HG02870 (cell line): ENCODE measurements around the gene OXSM.

Source experiments
- ATAC-seq: cut with Tn5 transposase; IDR thresholded peaks from one replicate; pipeline ENCODE4 v1.9.1; 2021; ENCODE audit warnings: mild to moderate bottlenecking, moderate library complexity; ENCODE audit not compliant: unreplicated experiment

The OXSM gene

GRCh38 chr3:25789596-25790556, at the start of gene OXSM:
OXSM (plus strand) TSS chr3:25790090; CDS start chr3:25791021, 931 bp downstream.
- peak; percentile 91 for ATAC-seq

- ATAC-seq: no peak
Observed at GRCh38 chr3:25744470-25744869, 45.4 kb upstream of the OXSM start.

- ATAC-seq: no peak
Observed at GRCh38 chr3:25747033-25747432, 42.9 kb upstream of the OXSM start.

- no peak for ATAC-seq
Observed at GRCh38 chr3:25748189-25748588, 41.7 kb upstream of the OXSM start.

GRCh38 chr3:25749031-25749581, 40.8 kb upstream of the OXSM start:
- ATAC-seq: no peak

GRCh38 chr3:25751048-25751447, 38.8 kb upstream of the OXSM start:
- ATAC-seq: no peak

GRCh38 chr3:25751725-25752124, 38.2 kb upstream of the OXSM start:
- no peak for ATAC-seq

- ATAC-seq: peak; percentile 87
Observed at GRCh38 chr3:25768851-25769250, 21.0 kb upstream of the OXSM start.

GRCh38 chr3:25775936-25776335, 14.0 kb upstream of the OXSM start:
- ATAC-seq: peak; percentile 54

- ATAC-seq: no peak
Observed at GRCh38 chr3:25780618-25781017, 9.3 kb upstream of the OXSM start.

GRCh38 chr3:25781145-25781757, 8.6 kb upstream of the OXSM start:
- ATAC-seq: peak; percentile 0

- ATAC-seq: peak; percentile 65
Observed at GRCh38 chr3:25781758-25782594, 7.9 kb upstream of the OXSM start.

GRCh38 chr3:25782636-25782937, 7.3 kb upstream of the OXSM start:
- ATAC-seq: no peak

GRCh38 chr3:25782938-25783660, 6.8 kb upstream of the OXSM start, which contains the start of gene NGLY1:
NGLY1 (minus strand) TSS chr3:25783443; CDS start chr3:25783390, 53 bp downstream.
- peak; percentile 58 for ATAC-seq

GRCh38 chr3:25783661-25784512, 6.0 kb upstream of the OXSM start:
- peak; percentile 20 for ATAC-seq

GRCh38 chr3:25784971-25785370, 4.9 kb upstream of the OXSM start:
- ATAC-seq: no peak

GRCh38 chr3:25785826-25786225, 4.1 kb upstream of the OXSM start:
- ATAC-seq: no peak

- ATAC-seq: no peak
Observed at GRCh38 chr3:25787689-25788088, 2.2 kb upstream of the OXSM start.

GRCh38 chr3:25789209-25789595, 688 bp upstream of the OXSM start:
- ATAC-seq: no peak
